ENCODE results near the gene PDE8B. TPM values are rescaled to one million over a fixed set of nuclear protein-coding genes. Genes with fewer than 3 reads are reported as not detected.

Gene PDE8B
- total RNA-seq, 1 experiment from 2014 or later = 0.17 TPM

GRCh38 chr5:77298146-77298545, 87.7 kb downstream of the PDE8B start:
- Histone ChIP-seq H3K79me2 (ENCODE audit: insufficient read depth, low read length) (no peaks in the 10 kb centered on the region), H3K9me2 (ENCODE audit: insufficient read depth) (no peaks in the 10 kb centered on the region), H3K4me1 (ENCODE audit: control insufficient read depth in 1 of 2, insufficient read depth in 2 of 2, low read length in 2 of 2) (no peaks in the 10 kb centered on the region), H3K27ac (ENCODE audit: low read depth, low read length) (no peak overlapping the region), H3K4me3 (replicated peaks in 1 of 2; ENCODE audit: low read depth in 1 of 2, low read length in 2 of 2) (no peak overlapping the region), H3K27me3 (ENCODE audit: insufficient read depth, low read length) (peaks cover 4% of the 10 kb centered on the region; the same call in 1 of the 2 replicates), H2AFZ (ENCODE audit: low read depth, low read length, poor library complexity, severe bottlenecking) (no peak overlapping the region), H3K9ac (ENCODE audit: low read length) (no peak overlapping the region), H3K4me2 (ENCODE audit: low read length) (no peak overlapping the region), H4K20me1 (ENCODE audit: insufficient read depth) (no peaks in the 10 kb centered on the region), H3K36me3 (ENCODE audit: control insufficient read depth in 1 of 2, insufficient read depth in 2 of 2, low read length in 2 of 2) (no peaks in the 10 kb centered on the region), H3K9me3 (ENCODE audit: control insufficient read depth in 1 of 2, insufficient read depth in 1 of 2, low read depth in 1 of 2, low read length in 2 of 2) (no peaks in the 10 kb centered on the region)
- no TSS peak for BruUV-seq (replicated peaks)
- intact Hi-C loops (cut with micrococcal nuclease) = no loop called here
- ChIA-PET RAD21 (ENCODE audit: low non-redundant PET in 1 of 2, low total read pairs in 2 of 2, uncharacterized antibody in 2 of 2, unreplicated experiment in 2 of 2) (no interaction called here), CTCF (no interaction called here), POLR2A (no interaction called here)
- TF ChIP-seq ZFX (IDR thresholded peaks at IDR 0.05) (no peak), ZNF274 (IDR thresholded peaks at IDR 0.05; ENCODE audit: low read depth, low read length) (no peak), EZH2 (IDR thresholded peaks at IDR 0.05) (no peak), FOSL1 (IDR thresholded peaks at IDR 0.05; ENCODE audit: low read depth) (no peak), ZBTB33 (IDR thresholded peaks at IDR 0.05; ENCODE audit: extremely low read depth, insufficient replicate concordance, low read length) (no peak), CBX3 (IDR thresholded peaks at IDR 0.05; ENCODE audit: low read depth) (no peak), SRF (IDR thresholded peaks at IDR 0.05; ENCODE audit: low read depth) (no peak)
- ATAC-seq (no peak), DNase-seq (ENCODE audit: low read depth, low spot score) (no peak)

GRCh38 chr5:77300451-77300850, 90.0 kb downstream of the PDE8B start:
- ChIA-PET POLR2A (no interaction called here), CTCF (no interaction called here), RAD21 (ENCODE audit: low non-redundant PET in 1 of 2, low total read pairs in 2 of 2, uncharacterized antibody in 2 of 2, unreplicated experiment in 2 of 2) (no interaction called here)
- H2AFZ ChIP-seq (ENCODE audit: low read depth, low read length, poor library complexity, severe bottlenecking) = no peak overlapping the region
- no peak overlapping the region for H3K4me3 ChIP-seq (replicated peaks in 1 of 2; ENCODE audit: low read depth in 1 of 2, low read length in 2 of 2)
- no peaks in the 10 kb centered on the region for H4K20me1 ChIP-seq (ENCODE audit: insufficient read depth)
- intact Hi-C loops (cut with micrococcal nuclease) = no loop called here
- H3K9me3 ChIP-seq (ENCODE audit: control insufficient read depth in 1 of 2, insufficient read depth in 1 of 2, low read depth in 1 of 2, low read length in 2 of 2) = no peaks in the 10 kb centered on the region
- no peaks in the 10 kb centered on the region for H3K79me2 ChIP-seq (ENCODE audit: insufficient read depth, low read length)
- DNase-seq (ENCODE audit: low read depth, low spot score) (no peak), ATAC-seq (no peak)
- peaks cover 3% of the 10 kb centered on the region; the same call in 1 of the 2 replicates for H3K27me3 ChIP-seq (ENCODE audit: insufficient read depth, low read length)
- H3K9me2 ChIP-seq (ENCODE audit: insufficient read depth) = no peaks in the 10 kb centered on the region
- BruUV-seq (replicated peaks) = no TSS peak
- no peak overlapping the region for H3K9ac ChIP-seq (ENCODE audit: low read length)
- no peak overlapping the region for H3K4me2 ChIP-seq (ENCODE audit: low read length)
- H3K27ac ChIP-seq (ENCODE audit: low read depth, low read length) = no peak overlapping the region
- H3K4me1 ChIP-seq (ENCODE audit: control insufficient read depth in 1 of 2, insufficient read depth in 2 of 2, low read length in 2 of 2) = no peaks in the 10 kb centered on the region
- H3K36me3 ChIP-seq (ENCODE audit: control insufficient read depth in 1 of 2, insufficient read depth in 2 of 2, low read length in 2 of 2) = no peaks in the 10 kb centered on the region
- TF ChIP-seq CEBPB (IDR thresholded peaks at IDR 0.05; ENCODE audit: low read depth) = no peak
- TF ChIP-seq JUND (IDR thresholded peaks at IDR 0.05) = no peak

Data from HCT116 (cell line).